Progenitor cell of endocrine pancreas (in vitro differentiated cells): ENCODE data around the gene SUMO3. TPM values are rescaled to one million over a fixed set of nuclear protein-coding genes. Genes with fewer than 3 reads are reported as not detected.

Experiments
- DNase-seq: peaks from one replicate; pipeline ENCODE4 v3.0.0; 2021; ENCODE audit warnings: low spot score; ENCODE audit not compliant: unreplicated experiment
- H3K27ac Mint-ChIP-seq: 2 replicates; pipeline ENCODE4 v1.8.0; 2021; ENCODE audit warnings: mild to moderate bottlenecking, moderate library complexity, mixed read lengths
- H3K27me3 Mint-ChIP-seq: 2 replicates; pipeline ENCODE4 v1.8.0; 2021; ENCODE audit warnings: mixed read lengths
- H3K36me3 Mint-ChIP-seq: 2 replicates; pipeline ENCODE4 v1.8.0; 2022; ENCODE audit warnings: mixed read lengths; ENCODE audit not compliant: insufficient read depth
- H3K4me1 Mint-ChIP-seq: 2 replicates; pipeline ENCODE4 v1.8.0; 2021; ENCODE audit warnings: low read depth, mixed read lengths
- H3K4me3 Mint-ChIP-seq: 2 replicates; pipeline ENCODE4 v1.8.0; 2021; ENCODE audit warnings: low read depth, mild to moderate bottlenecking, moderate library complexity, mixed read lengths
- H3K9me3 Mint-ChIP-seq: 2 replicates; pipeline ENCODE4 v1.8.0; 2021; ENCODE audit warnings: low read depth, mixed read lengths
- total RNA-seq: library from RNA; stranded (reverse); gene quantifications from 2 replicates; pipeline ENCODE4 v1.2.1, GENCODE V29; 2021
- TF ChIP-seq, protein P1 (sequence below): fragments of 200-600 bp; sonication (generic); IDR thresholded peaks from one replicate; pipeline ENCODE4 v1.5.0; 2021; ENCODE audit warnings: antibody characterized with exemption, mild to moderate bottlenecking; ENCODE audit not compliant: unreplicated experiment

SUMO3 gene
- total RNA-seq, 1 donor from 2014 or later, result 65.0 TPM

DNA sequence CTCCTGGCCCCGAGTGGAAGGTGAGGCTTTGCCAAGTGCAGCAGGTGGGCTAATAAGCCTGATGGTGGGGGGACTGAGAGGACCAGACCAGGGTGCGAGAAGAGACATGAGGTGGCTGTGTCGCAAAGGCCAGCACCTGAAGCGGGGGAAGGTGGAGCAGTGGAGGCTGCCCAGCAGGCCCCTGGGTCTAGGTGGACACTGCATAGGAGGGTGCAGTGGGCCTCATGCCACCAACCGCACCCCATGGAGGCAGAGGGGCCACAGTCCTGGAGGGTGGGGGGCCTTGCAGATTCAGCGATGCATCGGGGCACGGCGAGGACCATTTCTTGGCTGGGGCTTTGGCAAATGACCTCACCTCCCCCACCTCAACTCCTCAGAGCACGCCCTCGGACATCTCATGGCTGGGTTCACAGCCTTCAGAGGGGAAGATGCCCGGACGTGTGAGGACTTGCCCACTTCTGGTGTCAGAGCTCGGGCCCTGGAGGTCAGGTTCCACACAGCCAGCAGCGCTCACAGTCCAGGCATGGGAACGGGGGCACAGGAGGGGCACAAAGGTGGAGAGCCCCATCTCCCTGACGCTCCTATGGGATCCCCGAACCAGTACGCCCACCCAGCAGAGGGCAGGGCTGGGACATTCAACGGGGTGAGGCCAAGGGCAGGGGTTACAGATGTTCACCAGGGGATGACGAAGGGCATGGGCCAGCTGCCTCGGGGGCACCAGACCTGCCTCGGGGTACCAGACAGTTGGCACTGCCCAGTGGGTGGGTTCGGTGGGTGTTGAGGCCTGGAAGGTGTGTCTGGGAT is 51.6 kb downstream of the SUMO3 start:
- peaks cover 11% of the 10 kb centered on the region for H3K36me3 Mint-ChIP-seq
- TF ChIP-seq, protein P1, sequence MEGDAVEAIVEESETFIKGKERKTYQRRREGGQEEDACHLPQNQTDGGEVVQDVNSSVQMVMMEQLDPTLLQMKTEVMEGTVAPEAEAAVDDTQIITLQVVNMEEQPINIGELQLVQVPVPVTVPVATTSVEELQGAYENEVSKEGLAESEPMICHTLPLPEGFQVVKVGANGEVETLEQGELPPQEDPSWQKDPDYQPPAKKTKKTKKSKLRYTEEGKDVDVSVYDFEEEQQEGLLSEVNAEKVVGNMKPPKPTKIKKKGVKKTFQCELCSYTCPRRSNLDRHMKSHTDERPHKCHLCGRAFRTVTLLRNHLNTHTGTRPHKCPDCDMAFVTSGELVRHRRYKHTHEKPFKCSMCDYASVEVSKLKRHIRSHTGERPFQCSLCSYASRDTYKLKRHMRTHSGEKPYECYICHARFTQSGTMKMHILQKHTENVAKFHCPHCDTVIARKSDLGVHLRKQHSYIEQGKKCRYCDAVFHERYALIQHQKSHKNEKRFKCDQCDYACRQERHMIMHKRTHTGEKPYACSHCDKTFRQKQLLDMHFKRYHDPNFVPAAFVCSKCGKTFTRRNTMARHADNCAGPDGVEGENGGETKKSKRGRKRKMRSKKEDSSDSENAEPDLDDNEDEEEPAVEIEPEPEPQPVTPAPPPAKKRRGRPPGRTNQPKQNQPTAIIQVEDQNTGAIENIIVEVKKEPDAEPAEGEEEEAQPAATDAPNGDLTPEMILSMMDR, result no peak
- peaks cover 4% of the 10 kb centered on the region for H3K27me3 Mint-ChIP-seq
- H3K4me1 Mint-ChIP-seq, result peaks cover 9% of the 10 kb centered on the region
- H3K4me3 Mint-ChIP-seq, result no peak overlapping the region
- peak overlapping the region; percentile 80 for H3K27ac Mint-ChIP-seq
- H3K9me3 Mint-ChIP-seq, result no peaks in the 10 kb centered on the region
- DNase-seq, result no peak

DNA sequence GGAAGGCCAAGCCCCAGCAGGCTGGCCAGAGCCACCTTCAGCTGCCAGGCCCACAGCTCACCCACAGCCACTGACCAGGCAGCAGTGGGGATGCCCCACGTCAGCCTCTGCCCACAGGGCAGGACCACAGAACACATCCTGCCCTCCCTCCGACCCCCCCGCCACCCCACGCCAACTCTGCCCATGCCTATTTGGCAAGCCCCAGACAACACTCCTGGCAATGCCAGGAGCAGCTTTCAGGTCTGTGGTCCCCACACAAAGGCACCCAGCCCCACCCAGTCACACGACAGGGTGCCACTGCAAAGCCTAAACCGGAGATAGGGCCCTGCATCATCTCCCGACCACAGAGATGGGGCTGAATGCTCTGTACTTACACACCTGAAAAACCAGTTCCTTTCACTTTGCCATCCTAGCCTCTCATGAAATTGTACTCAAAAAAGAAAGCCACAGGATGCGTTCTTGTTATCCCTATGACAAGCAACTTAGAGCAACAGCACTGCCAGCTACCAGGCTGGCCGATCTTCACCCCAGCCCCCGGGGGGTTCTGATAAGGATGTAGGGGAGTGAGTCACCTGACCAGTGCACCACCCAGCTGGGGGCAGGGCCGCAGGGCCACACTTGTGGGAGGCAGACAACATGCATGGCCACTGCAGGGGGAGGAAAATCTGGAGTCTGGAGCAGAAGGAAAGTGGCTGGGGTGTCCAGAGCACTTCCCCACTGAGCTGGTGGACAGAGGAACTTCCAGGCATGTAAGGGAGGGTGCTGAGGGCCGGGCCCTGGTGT is 52.4 kb downstream of the SUMO3 start:
- TF ChIP-seq, protein P1, result no peak
- no peak for DNase-seq
- H3K36me3 Mint-ChIP-seq, result peaks cover 6% of the 10 kb centered on the region
- no peak overlapping the region for H3K4me3 Mint-ChIP-seq
- H3K9me3 Mint-ChIP-seq, result no peaks in the 10 kb centered on the region
- peaks cover 4% of the 10 kb centered on the region for H3K27me3 Mint-ChIP-seq
- peak overlapping the region; percentile 80 for H3K27ac Mint-ChIP-seq
- H3K4me1 Mint-ChIP-seq, result peaks cover 9% of the 10 kb centered on the region

DNA sequence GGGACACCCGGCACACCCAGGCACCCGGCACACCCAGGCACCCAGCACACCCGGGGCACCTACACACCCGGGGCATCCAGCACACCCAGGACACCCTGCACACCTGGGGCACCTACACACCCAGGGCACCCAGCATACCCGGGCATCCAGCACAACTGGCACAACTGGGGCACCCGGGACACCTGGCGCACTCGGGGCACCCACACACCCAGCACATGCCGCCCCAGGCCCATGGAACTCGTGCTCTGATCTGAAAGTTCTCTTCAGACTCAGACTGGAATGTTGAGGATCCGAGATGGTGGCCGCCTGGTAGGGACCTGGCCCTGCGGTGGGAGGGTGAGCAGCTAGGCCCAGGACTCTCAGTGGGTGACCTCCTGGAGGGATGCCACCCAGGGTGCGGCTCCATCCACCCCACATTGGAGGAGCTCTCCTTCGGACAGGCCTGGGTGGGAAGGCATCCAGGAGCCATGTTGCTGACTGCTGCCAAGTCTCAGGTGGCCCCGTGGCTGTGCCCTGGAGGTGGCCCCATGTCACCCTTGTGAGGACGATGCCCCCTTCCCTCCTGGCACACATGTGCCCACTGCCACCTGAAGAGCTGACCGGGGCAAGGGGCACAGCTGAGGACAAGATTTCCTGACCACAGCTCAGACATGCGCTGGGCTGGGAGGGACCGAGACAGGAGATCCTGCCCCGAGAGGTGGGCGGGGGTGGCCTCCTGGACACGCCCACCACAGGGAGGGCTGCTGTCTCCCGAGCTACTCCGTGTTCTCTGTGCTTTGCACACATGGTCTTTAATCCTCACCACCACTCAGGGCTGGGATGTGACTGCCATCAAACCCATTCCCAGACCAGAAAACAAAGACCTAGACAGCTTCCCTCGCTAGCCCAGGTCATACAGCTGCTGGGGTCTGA is 53.3 kb downstream of the SUMO3 start:
- TF ChIP-seq, protein P1, result no peak
- no peak overlapping the region for H3K4me3 Mint-ChIP-seq
- H3K27me3 Mint-ChIP-seq, result peaks cover 4% of the 10 kb centered on the region
- peaks cover 9% of the 10 kb centered on the region for H3K4me1 Mint-ChIP-seq
- no peaks in the 10 kb centered on the region for H3K9me3 Mint-ChIP-seq
- DNase-seq, result no peak
- H3K36me3 Mint-ChIP-seq, result peaks cover 4% of the 10 kb centered on the region
- H3K27ac Mint-ChIP-seq, result no peak overlapping the region

DNA sequence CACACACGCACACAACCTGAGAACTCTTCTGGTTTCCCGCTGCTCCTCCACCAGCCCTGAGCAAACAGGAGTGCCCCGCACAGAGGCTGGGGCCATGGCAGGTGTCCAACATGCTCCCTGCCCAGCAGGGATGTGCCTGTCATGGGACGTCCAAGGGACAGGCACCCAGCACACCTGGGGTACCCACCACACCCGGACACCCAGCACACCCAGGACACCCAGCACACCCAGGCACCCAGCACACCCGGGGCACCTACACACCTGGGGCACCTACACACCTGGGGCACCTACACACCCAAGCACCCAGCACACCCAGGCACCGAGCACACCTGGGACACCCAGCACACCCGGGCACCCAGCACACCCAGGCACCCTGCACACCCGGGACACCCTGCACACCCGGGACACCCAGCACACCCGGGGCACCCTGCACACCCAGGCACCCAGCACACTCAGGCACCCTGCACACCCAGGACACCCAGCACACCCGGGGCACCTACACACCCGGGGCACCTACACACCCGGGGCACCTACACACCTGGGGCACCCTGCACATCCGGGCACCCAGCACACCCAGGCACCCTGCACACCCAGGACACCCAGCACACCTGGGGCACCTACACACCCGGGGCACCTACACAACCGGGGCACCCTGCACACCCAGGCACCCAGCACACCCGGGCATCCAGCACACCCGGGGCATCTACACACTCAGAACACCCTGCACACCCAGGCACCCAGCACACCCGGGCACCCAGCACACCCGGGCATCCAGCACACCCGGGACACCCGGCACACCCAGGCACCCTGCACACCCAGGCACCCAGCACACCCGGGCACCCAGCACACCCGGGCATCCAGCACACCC is 54.2 kb downstream of the SUMO3 start:
- no peaks in the 10 kb centered on the region for H3K9me3 Mint-ChIP-seq
- peaks cover 4% of the 10 kb centered on the region for H3K27me3 Mint-ChIP-seq
- H3K4me1 Mint-ChIP-seq, result peaks cover 9% of the 10 kb centered on the region
- DNase-seq, result no peak
- no peak overlapping the region for H3K4me3 Mint-ChIP-seq
- TF ChIP-seq, protein P1, result no peak
- peaks cover 2% of the 10 kb centered on the region for H3K36me3 Mint-ChIP-seq
- no peak overlapping the region for H3K27ac Mint-ChIP-seq
